WTC11 (cell line): Measurements from ENCODE around the gene RAD9A. TPM values are rescaled to one million over a fixed set of nuclear protein-coding genes. Genes with fewer than 3 reads are reported as not detected.

Experiments used
- ATAC-seq: fragments of 200-7000 bp; cut with Tn5 transposase; 2 replicates; pipeline ENCODE4 v1.10.0; 2021; ENCODE audit warnings: mild to moderate bottlenecking, moderate library complexity
- CTCF ChIA-PET: fragments of 300-600 bp; sonication (Branson Sonifier 250); formaldehyde crosslinking; loops from one replicate; lab custom pipeline; 2021; ENCODE audit warnings: antibody characterized with exemption; lab: Charles Lee
- POLR2A ChIA-PET: fragments of 350-600 bp; sonication (Branson Sonifier 250); formaldehyde crosslinking; loops from one replicate; lab custom pipeline; 2021; ENCODE audit warnings: antibody characterized with exemption; lab: Charles Lee
- DNase-seq: peaks from one replicate; pipeline ENCODE4 v3.0.0; 2021; ENCODE audit warnings: low spot score
- H3K27ac Mint-ChIP-seq: 2 replicates; pipeline ENCODE4 v1.8.0; 2021; ENCODE audit warnings: mixed read lengths
- H3K27me3 Mint-ChIP-seq: 2 replicates; pipeline ENCODE4 v1.8.0; 2021; ENCODE audit warnings: low read depth, mild to moderate bottlenecking, moderate library complexity, mixed read lengths
- H3K36me3 Mint-ChIP-seq: 2 replicates; pipeline ENCODE4 v1.8.0; 2021; ENCODE audit warnings: mixed read lengths
- H3K4me1 Mint-ChIP-seq: 2 replicates; pipeline ENCODE4 v1.8.0; 2022; ENCODE audit warnings: mixed read lengths
- H3K4me3 Mint-ChIP-seq: 2 replicates; pipeline ENCODE4 v1.8.0; 2021; ENCODE audit warnings: mild to moderate bottlenecking, moderate library complexity, mixed read lengths
- H3K9me3 Mint-ChIP-seq: 2 replicates; pipeline ENCODE4 v1.8.0; 2021; ENCODE audit warnings: mixed read lengths
- CREM ChIP-seq: sonication (generic); formaldehyde crosslinking; IDR thresholded peaks from 2 replicates; pipeline ENCODE4 v1.8.1; 2022; ENCODE audit warnings: mild to moderate bottlenecking, missing genetic modification reagents, moderate library complexity
- FOXK1 ChIP-seq: sonication (generic); formaldehyde crosslinking; IDR thresholded peaks from 2 replicates; pipeline ENCODE4 v1.8.0; 2022; ENCODE audit warnings: mild to moderate bottlenecking, moderate library complexity, missing genetic modification reagents
- GABPB1 ChIP-seq: sonication (generic); formaldehyde crosslinking; IDR thresholded peaks from 2 replicates; pipeline ENCODE4 v1.8.1; 2023; ENCODE audit warnings: mild to moderate bottlenecking, missing genetic modification reagents
- GRHL2 ChIP-seq: fragments of 250-450 bp; sonication (Bioruptor Pico); IDR thresholded peaks from 2 replicates; pipeline ENCODE4 v1.8.0; 2022; ENCODE audit warnings: mild to moderate bottlenecking, moderate library complexity; ENCODE audit not compliant: insufficient replicate concordance, severe bottlenecking
- HMGA2 ChIP-seq: fragments of 250-450 bp; sonication (Bioruptor Pico); IDR thresholded peaks from 2 replicates; pipeline ENCODE4 v1.4.0; 2021; ENCODE audit warnings: mild to moderate bottlenecking, moderate library complexity
- PRRX2 ChIP-seq: fragments of 250-450 bp; sonication (Bioruptor Pico); IDR thresholded peaks from 2 replicates; pipeline ENCODE4 v1.8.0; 2021; ENCODE audit warnings: mild to moderate bottlenecking
- RELA ChIP-seq: sonication (generic); formaldehyde crosslinking; IDR thresholded peaks from 2 replicates; pipeline ENCODE4 v1.8.1; 2022; ENCODE audit warnings: missing genetic modification reagents, mild to moderate bottlenecking, borderline replicate concordance
- RORB ChIP-seq: fragments of 250-450 bp; sonication (Bioruptor Pico); IDR thresholded peaks from 2 replicates; pipeline ENCODE4 v1.9.0; 2021; ENCODE audit warnings: mild to moderate bottlenecking
- SMAD4 ChIP-seq: sonication (generic); formaldehyde crosslinking; IDR thresholded peaks from 2 replicates; pipeline ENCODE4 v1.8.0; 2022; ENCODE audit warnings: mild to moderate bottlenecking, missing genetic modification reagents
- SOX15 ChIP-seq: fragments of 250-450 bp; sonication (Bioruptor Pico); IDR thresholded peaks from 2 replicates; pipeline ENCODE4 v1.9.0; 2021; ENCODE audit warnings: mild to moderate bottlenecking
- TCF7 ChIP-seq: sonication (generic); formaldehyde crosslinking; IDR thresholded peaks from 2 replicates; pipeline ENCODE4 v1.8.0; 2022; ENCODE audit warnings: mild to moderate bottlenecking, low read depth, missing genetic modification reagents, moderate library complexity
- total RNA-seq: library from RNA; stranded (reverse); gene quantifications from 3 replicates; pipeline ENCODE4 v1.2.3, GENCODE V29; 2021
- TF ChIP-seq, protein P1 (sequence below): fragments of 250-450 bp; sonication (Bioruptor Pico); IDR thresholded peaks from 2 replicates; pipeline ENCODE4 v1.9.0; 2021; ENCODE audit warnings: mild to moderate bottlenecking, borderline replicate concordance
- TF ChIP-seq, protein P2 (sequence below): sonication (generic); formaldehyde crosslinking; IDR thresholded peaks from 2 replicates; pipeline ENCODE4 v1.8.1; 2023; ENCODE audit warnings: mild to moderate bottlenecking, missing genetic modification reagents, moderate library complexity
- TF ChIP-seq, protein P3 (sequence below): sonication (generic); formaldehyde crosslinking; IDR thresholded peaks from 2 replicates; pipeline ENCODE4 v1.8.0; 2023; ENCODE audit warnings: missing genetic modification reagents
- TF ChIP-seq, protein P4 (sequence below): sonication (generic); formaldehyde crosslinking; IDR thresholded peaks from 2 replicates; pipeline ENCODE4 v1.8.1; 2023; ENCODE audit warnings: mild to moderate bottlenecking, missing genetic modification reagents
- TF ChIP-seq, protein P5 (sequence below): sonication (generic); formaldehyde crosslinking; IDR thresholded peaks from 2 replicates; pipeline ENCODE4 v1.8.1; 2023; ENCODE audit warnings: mild to moderate bottlenecking, missing genetic modification reagents, borderline replicate concordance
- TF ChIP-seq, protein P6 (sequence below): sonication (generic); formaldehyde crosslinking; IDR thresholded peaks from 2 replicates; pipeline ENCODE4 v1.8.1; 2023; ENCODE audit warnings: mild to moderate bottlenecking, missing genetic modification reagents, moderate library complexity
- TF ChIP-seq, protein P7 (sequence below): sonication (generic); formaldehyde crosslinking; IDR thresholded peaks from 2 replicates; pipeline ENCODE4 v1.8.0; 2022; ENCODE audit warnings: mild to moderate bottlenecking, missing genetic modification reagents
- TF ChIP-seq, protein P8 (sequence below): sonication (generic); formaldehyde crosslinking; IDR thresholded peaks from 2 replicates; pipeline ENCODE4 v1.8.0; 2023; ENCODE audit warnings: mild to moderate bottlenecking, missing genetic modification reagents

RAD9A gene
- total RNA-seq, 1 experiment from 2014 or later: 45.5 TPM

DNA sequence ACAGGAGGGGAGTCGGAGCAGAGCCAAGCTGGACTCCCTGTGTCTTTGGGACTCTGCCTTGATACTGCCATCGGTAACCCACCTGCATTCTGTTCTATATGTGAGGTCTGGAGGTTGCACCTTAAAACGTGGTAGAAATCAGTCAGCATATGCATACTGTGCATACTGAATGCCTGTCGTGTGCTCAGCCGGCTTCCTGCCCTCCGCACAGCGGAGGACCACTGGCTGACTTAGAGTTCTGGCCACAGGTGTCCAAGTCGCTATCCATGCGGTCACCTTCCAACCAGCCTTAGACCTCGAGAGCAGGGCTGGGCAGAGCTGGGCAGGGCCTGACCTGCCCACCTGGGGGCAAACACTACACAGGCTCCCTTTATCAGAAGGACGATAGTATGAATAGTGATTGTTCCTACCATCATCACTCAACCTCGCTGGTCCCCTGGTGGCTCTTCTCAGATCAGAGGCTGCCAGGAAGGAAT is 15.9 kb downstream of the RAD9A start:
- ChIA-PET POLR2A (interaction anchor here (1.3 to 1.5 kb wide), 2 partner anchors 11 to 12 kb away, joined by 3 to 7 read pairs; no protein-coding TSS in a partner anchor), CTCF (interaction anchor here (0.8 to 1.4 kb wide), 5 partner anchors 11 to 63 kb away, joined by 3 to 7 read pairs (median 3); no protein-coding TSS in a partner anchor)
- no peaks in the 10 kb centered on the region for H3K9me3 Mint-ChIP-seq
- no peak overlapping the region for H3K27ac Mint-ChIP-seq
- no peak overlapping the region for H3K4me3 Mint-ChIP-seq
- peaks cover 16% of the 10 kb centered on the region for H3K4me1 Mint-ChIP-seq
- ATAC-seq: no peak
- H3K36me3 Mint-ChIP-seq: no peaks in the 10 kb centered on the region
- no peak for DNase-seq
- H3K27me3 Mint-ChIP-seq: peaks cover 14% of the 10 kb centered on the region
- TF ChIP-seq GRHL2 (CRISPR knock-in tag) (no peak), RELA (CRISPR knock-in tag) (no peak), FOXK1 (CRISPR knock-in tag) (no peak), RORB (CRISPR knock-in tag) (no peak), TCF7 (CRISPR knock-in tag) (no peak), SOX15 (no peak), GABPB1 (no peak), HMGA2 (CRISPR knock-in tag) (no peak), SMAD4 (CRISPR knock-in tag) (no peak), PRRX2 (CRISPR knock-in tag) (no peak), CREM (no peak)
- TF ChIP-seq, protein P1, sequence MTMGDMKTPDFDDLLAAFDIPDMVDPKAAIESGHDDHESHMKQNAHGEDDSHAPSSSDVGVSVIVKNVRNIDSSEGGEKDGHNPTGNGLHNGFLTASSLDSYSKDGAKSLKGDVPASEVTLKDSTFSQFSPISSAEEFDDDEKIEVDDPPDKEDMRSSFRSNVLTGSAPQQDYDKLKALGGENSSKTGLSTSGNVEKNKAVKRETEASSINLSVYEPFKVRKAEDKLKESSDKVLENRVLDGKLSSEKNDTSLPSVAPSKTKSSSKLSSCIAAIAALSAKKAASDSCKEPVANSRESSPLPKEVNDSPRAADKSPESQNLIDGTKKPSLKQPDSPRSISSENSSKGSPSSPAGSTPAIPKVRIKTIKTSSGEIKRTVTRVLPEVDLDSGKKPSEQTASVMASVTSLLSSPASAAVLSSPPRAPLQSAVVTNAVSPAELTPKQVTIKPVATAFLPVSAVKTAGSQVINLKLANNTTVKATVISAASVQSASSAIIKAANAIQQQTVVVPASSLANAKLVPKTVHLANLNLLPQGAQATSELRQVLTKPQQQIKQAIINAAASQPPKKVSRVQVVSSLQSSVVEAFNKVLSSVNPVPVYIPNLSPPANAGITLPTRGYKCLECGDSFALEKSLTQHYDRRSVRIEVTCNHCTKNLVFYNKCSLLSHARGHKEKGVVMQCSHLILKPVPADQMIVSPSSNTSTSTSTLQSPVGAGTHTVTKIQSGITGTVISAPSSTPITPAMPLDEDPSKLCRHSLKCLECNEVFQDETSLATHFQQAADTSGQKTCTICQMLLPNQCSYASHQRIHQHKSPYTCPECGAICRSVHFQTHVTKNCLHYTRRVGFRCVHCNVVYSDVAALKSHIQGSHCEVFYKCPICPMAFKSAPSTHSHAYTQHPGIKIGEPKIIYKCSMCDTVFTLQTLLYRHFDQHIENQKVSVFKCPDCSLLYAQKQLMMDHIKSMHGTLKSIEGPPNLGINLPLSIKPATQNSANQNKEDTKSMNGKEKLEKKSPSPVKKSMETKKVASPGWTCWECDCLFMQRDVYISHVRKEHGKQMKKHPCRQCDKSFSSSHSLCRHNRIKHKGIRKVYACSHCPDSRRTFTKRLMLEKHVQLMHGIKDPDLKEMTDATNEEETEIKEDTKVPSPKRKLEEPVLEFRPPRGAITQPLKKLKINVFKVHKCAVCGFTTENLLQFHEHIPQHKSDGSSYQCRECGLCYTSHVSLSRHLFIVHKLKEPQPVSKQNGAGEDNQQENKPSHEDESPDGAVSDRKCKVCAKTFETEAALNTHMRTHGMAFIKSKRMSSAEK (CRISPR knock-in tag): no peak
- TF ChIP-seq, protein P2, sequence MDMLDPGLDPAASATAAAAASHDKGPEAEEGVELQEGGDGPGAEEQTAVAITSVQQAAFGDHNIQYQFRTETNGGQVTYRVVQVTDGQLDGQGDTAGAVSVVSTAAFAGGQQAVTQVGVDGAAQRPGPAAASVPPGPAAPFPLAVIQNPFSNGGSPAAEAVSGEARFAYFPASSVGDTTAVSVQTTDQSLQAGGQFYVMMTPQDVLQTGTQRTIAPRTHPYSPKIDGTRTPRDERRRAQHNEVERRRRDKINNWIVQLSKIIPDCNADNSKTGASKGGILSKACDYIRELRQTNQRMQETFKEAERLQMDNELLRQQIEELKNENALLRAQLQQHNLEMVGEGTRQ (CRISPR knock-in tag): no peak
- TF ChIP-seq, protein P3, sequence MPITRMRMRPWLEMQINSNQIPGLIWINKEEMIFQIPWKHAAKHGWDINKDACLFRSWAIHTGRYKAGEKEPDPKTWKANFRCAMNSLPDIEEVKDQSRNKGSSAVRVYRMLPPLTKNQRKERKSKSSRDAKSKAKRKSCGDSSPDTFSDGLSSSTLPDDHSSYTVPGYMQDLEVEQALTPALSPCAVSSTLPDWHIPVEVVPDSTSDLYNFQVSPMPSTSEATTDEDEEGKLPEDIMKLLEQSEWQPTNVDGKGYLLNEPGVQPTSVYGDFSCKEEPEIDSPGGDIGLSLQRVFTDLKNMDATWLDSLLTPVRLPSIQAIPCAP (CRISPR knock-in tag): no peak
- TF ChIP-seq, protein P4, sequence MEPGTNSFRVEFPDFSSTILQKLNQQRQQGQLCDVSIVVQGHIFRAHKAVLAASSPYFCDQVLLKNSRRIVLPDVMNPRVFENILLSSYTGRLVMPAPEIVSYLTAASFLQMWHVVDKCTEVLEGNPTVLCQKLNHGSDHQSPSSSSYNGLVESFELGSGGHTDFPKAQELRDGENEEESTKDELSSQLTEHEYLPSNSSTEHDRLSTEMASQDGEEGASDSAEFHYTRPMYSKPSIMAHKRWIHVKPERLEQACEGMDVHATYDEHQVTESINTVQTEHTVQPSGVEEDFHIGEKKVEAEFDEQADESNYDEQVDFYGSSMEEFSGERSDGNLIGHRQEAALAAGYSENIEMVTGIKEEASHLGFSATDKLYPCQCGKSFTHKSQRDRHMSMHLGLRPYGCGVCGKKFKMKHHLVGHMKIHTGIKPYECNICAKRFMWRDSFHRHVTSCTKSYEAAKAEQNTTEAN (CRISPR knock-in tag): no peak
- TF ChIP-seq, protein P5, sequence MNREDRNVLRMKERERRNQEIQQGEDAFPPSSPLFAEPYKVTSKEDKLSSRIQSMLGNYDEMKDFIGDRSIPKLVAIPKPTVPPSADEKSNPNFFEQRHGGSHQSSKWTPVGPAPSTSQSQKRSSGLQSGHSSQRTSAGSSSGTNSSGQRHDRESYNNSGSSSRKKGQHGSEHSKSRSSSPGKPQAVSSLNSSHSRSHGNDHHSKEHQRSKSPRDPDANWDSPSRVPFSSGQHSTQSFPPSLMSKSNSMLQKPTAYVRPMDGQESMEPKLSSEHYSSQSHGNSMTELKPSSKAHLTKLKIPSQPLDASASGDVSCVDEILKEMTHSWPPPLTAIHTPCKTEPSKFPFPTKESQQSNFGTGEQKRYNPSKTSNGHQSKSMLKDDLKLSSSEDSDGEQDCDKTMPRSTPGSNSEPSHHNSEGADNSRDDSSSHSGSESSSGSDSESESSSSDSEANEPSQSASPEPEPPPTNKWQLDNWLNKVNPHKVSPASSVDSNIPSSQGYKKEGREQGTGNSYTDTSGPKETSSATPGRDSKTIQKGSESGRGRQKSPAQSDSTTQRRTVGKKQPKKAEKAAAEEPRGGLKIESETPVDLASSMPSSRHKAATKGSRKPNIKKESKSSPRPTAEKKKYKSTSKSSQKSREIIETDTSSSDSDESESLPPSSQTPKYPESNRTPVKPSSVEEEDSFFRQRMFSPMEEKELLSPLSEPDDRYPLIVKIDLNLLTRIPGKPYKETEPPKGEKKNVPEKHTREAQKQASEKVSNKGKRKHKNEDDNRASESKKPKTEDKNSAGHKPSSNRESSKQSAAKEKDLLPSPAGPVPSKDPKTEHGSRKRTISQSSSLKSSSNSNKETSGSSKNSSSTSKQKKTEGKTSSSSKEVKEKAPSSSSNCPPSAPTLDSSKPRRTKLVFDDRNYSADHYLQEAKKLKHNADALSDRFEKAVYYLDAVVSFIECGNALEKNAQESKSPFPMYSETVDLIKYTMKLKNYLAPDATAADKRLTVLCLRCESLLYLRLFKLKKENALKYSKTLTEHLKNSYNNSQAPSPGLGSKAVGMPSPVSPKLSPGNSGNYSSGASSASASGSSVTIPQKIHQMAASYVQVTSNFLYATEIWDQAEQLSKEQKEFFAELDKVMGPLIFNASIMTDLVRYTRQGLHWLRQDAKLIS (CRISPR knock-in tag): no peak
- TF ChIP-seq, protein P6, sequence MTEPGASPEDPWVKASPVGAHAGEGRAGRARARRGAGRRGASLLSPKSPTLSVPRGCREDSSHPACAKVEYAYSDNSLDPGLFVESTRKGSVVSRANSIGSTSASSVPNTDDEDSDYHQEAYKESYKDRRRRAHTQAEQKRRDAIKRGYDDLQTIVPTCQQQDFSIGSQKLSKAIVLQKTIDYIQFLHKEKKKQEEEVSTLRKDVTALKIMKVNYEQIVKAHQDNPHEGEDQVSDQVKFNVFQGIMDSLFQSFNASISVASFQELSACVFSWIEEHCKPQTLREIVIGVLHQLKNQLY (CRISPR knock-in tag): no peak
- TF ChIP-seq, protein P7, sequence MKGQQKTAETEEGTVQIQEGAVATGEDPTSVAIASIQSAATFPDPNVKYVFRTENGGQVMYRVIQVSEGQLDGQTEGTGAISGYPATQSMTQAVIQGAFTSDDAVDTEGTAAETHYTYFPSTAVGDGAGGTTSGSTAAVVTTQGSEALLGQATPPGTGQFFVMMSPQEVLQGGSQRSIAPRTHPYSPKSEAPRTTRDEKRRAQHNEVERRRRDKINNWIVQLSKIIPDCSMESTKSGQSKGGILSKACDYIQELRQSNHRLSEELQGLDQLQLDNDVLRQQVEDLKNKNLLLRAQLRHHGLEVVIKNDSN (CRISPR knock-in tag): no peak
- TF ChIP-seq, protein P8, sequence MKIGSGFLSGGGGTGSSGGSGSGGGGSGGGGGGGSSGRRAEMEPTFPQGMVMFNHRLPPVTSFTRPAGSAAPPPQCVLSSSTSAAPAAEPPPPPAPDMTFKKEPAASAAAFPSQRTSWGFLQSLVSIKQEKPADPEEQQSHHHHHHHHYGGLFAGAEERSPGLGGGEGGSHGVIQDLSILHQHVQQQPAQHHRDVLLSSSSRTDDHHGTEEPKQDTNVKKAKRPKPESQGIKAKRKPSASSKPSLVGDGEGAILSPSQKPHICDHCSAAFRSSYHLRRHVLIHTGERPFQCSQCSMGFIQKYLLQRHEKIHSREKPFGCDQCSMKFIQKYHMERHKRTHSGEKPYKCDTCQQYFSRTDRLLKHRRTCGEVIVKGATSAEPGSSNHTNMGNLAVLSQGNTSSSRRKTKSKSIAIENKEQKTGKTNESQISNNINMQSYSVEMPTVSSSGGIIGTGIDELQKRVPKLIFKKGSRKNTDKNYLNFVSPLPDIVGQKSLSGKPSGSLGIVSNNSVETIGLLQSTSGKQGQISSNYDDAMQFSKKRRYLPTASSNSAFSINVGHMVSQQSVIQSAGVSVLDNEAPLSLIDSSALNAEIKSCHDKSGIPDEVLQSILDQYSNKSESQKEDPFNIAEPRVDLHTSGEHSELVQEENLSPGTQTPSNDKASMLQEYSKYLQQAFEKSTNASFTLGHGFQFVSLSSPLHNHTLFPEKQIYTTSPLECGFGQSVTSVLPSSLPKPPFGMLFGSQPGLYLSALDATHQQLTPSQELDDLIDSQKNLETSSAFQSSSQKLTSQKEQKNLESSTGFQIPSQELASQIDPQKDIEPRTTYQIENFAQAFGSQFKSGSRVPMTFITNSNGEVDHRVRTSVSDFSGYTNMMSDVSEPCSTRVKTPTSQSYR (CRISPR knock-in tag): no peak
